ENCODE data around the gene SNAP25.

- TF ChIP-seq, protein P1, sequence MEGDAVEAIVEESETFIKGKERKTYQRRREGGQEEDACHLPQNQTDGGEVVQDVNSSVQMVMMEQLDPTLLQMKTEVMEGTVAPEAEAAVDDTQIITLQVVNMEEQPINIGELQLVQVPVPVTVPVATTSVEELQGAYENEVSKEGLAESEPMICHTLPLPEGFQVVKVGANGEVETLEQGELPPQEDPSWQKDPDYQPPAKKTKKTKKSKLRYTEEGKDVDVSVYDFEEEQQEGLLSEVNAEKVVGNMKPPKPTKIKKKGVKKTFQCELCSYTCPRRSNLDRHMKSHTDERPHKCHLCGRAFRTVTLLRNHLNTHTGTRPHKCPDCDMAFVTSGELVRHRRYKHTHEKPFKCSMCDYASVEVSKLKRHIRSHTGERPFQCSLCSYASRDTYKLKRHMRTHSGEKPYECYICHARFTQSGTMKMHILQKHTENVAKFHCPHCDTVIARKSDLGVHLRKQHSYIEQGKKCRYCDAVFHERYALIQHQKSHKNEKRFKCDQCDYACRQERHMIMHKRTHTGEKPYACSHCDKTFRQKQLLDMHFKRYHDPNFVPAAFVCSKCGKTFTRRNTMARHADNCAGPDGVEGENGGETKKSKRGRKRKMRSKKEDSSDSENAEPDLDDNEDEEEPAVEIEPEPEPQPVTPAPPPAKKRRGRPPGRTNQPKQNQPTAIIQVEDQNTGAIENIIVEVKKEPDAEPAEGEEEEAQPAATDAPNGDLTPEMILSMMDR (IDR thresholded peaks at IDR 0.05) = no peak
- no peak for TF ChIP-seq POLR2A (IDR thresholded peaks at IDR 0.05; ENCODE audit: low read depth)
These were observed 101.2 kb downstream of the SNAP25 start for GRCh38 chr20:10319855-10320254.

Data from esophagus muscularis mucosa (tissue), 3 donors.